DMS53 (cell line): ENCODE data around the gene CGNL1.

ENCODE experiments used
- DNase-seq: peaks from one replicate; lab custom pipeline; 2025; lab: John Stamatoyannopoulos, UW

CGNL1 gene

GRCh38 chr15:57526615-57527014 lies 150.3 kb downstream of the CGNL1 start:
- no peak for DNase-seq

DNA sequence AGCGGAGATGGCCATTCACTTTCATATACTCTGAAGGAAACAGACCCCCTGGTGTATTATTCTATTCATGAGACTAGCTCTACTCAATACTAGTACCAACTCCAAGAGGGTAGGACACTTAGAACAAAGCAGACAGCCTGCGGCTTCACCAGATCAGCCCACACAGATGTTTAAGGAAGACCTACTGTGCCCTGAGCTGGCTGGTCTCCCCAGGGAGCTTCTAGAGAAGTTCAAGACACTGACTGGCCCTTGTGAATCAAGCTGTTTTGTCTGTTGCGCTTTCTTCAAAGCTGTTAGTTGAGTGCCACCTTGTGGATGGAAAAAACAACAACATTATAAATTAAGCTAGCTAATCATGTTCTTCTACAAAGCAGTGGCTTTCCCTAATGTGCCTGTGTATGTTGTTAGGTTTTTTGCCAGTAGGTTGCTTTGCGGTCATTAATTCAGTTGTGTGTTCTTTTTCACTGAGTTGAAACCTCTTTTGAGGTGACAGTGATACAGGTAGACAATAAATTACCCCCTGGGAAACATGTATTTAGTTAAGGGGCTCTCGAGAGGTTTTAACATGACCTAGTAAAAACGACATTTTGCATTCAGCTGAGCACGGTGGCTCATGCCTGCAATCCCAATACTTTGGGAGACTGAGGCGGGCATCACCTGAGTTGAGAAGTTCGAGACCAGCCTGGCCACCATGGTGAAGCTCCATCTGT lies 151.2 kb downstream of the CGNL1 start:
- DNase-seq: peak; percentile 89

DNA sequence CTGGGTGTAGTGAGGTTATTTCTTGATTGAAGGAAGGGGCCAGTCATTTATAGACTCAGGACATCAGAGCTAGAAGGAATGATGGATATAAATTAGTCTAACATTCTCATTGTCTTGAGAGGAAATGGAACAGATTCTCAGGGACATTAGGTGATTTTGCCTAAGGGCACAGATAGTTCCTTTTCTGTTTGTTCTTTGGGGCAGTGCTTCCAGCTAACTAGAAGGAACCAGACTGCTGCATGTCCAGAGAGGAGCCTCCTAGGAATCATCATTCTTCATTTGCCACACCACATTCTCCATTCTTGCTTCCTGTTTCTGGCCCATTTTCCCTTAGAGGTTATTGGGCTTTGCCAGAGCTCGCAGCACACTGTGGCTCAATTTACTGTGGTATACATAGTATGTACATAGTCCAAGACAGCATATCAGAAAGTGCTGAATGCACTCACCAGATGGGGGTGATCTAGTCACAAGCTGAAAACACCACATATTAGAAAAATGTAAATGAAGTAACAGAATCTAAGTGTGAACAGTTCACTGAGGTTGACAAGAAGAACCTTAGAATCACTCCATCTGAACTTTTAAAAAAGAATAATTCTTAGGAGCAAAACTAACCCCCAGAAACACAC lies 152.7 kb downstream of the CGNL1 start:
- no peak for DNase-seq

DNA sequence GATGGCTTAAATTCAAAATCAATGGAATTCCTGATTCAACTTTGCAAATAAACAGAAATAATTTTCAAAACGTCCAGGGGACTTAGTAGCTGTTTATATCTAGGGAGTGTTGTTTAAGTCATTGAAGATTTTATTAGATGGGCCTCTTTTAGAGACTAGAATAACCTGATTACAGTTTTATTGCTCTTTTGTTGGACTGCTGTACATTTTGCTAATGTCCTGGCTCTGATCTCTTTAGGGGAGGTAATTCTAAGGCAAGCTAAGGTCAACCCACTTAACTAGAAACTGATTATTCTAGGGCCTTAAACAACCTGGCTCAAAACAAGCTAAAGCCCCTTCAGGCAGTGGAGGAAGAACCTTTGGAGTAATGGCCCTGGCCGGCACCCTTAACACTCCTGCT lies 153.4 kb downstream of the CGNL1 start:
- DNase-seq: no peak

GRCh38 chr15:57532731-57533447 lies 156.6 kb downstream of the CGNL1 start:
- no peak for DNase-seq

DNA sequence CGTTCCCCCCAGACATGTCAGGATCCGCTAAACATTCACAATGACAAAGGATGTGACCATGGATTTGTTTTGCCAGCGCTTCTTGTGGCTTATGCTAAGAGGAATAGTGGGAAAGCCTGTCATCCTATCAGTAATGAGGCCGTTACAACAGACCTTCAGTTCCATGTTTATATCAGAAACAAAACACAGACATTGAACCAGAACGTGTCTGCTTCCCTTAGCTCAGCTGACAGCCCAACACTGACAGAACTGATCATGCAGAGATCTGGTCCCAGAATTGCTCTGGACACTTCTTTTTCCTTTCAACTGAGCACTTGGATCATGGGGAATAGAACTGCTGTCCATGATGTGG lies 157.1 kb downstream of the CGNL1 start:
- no peak for DNase-seq

DNA sequence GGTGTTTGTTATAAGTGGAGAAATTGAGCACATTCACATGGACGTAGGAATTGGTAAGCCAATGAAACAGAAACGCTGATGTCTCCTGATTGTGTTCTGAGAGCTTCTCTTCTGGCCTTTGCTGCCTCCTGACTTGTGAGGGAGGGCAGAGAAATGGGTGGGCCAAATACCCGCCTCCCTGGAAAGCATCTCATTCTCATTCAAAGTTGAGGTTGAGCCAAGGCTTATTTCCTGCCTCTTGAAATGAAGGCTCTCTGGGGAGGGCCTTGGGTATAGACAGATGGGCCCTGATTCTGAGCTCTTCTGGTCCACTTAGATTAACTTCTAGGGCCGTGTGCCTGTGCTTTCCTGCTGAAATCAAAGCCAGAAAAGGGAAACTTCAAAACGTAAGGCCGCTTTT lies 158.0 kb downstream of the CGNL1 start:
- DNase-seq: no peak

GRCh38 chr15:57537072-57537471 lies 160.8 kb downstream of the CGNL1 start:
- DNase-seq: peak; percentile 96

DNA sequence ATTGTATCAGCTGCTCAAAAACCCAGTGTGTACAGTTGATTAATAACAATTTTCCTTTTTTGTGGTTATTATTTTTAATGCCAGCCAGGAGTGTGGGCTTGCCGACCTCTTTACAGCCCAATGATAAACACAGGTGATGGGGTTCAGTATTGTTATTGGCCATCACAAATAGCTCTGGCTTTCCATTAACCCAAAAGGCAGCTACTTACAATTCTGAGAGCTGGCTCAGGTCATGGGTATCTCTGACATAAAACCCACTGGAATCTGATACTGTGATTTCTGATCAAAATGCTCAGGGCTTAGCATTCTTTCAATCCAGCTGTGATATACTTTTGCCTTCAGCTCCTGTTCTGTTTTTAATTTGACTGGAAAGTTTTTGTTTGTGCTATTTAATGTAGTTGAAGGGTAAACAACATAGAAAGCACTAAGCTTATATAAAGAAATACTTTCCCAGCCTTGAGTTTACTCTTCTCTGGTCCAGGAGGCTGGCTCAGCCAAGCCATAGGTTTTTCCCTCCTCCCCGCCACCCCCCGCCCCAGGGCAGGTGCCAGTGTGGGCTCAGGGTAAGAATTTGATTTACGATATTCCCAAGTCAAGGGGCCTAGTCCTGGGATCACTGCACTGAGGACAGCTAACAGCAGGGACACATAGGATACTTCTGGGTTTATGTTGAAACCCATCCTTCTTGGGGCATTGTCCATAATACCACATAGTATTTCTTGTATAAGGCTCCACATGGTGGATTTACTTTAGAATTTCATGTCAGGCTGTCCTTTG lies 161.4 kb downstream of the CGNL1 start:
- DNase-seq: peak; percentile 50

- DNase-seq: no peak
Measured at GRCh38 chr15:57538265-57538529, 161.9 kb downstream of the CGNL1 start.

DNA sequence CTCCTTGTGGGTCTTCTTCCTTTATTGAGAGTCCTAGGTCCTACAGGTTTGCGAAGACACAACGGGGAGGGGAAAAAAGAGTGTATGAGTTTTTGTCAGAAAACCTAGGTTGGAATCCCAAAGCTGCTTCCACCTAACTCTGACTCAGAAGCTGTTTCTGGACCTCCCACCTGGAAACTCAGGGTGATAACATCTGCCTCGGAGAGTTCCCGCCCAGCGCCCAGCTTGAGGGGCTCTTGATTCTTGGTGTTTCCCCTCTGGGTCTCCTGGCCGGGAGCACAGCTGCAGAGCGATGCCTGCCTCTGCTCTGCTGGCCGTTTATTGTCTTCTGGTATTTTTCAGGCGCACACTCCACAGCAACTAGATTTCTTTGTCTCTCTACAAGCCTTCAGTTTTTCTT lies 162.5 kb downstream of the CGNL1 start:
- DNase-seq: no peak

GRCh38 chr15:57540211-57540610 lies 163.9 kb downstream of the CGNL1 start:
- DNase-seq: no peak

GRCh38 chr15:57540736-57541135 lies 164.4 kb downstream of the CGNL1 start:
- DNase-seq: no peak

GRCh38 chr15:57541271-57541670 lies 165.0 kb downstream of the CGNL1 start:
- DNase-seq: no peak

- peak; percentile 73 for DNase-seq
Measured at GRCh38 chr15:57541805-57542504, 165.7 kb downstream of the CGNL1 start.

DNA sequence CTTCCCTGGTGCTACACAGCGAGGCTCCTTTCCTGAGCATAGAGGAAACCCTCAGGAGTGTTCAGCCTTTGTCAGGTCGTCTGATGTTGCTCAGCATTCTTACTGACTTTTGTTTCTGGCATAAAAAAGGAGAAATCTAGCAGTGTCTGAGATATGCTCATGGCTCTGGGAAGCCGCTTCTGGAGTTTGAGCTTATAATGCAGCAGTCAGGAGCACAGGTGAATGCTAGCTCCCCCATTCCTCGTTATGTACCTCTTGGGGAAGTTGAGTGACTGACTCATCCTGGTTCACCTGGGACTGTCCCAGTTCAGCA lies 166.2 kb downstream of the CGNL1 start:
- DNase-seq: no peak

DNA sequence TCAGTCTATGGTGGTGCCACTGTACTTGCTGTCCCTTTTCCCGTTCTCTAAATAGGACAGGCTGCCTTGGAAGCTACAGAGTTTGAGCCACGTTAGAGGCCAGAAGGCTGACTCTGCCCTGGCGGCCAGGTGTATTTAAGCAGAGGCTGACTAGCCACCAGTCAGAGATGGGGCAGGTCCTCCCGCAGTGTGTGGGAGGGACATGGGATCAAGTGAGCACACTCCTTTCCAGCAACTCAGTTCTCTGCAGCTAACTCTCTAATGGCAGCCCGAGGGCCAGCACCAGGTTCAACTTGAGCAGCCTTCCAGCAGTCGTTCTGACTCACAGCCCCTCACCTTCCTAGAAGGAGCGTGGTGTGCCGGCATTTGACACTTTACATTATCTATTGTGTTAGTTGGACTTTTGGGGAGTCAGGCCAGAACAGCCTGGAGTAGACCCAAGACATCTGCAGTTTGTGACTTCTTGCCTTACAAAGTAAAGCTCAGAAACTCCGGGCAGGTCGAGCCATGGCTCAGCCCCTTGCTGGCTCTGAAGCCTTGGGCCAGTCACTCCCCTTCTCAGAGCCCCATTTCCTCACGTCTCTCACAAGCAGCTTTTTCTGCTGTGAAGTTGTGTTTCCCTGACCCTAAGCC lies 168.7 kb downstream of the CGNL1 start:
- DNase-seq: no peak

DNA sequence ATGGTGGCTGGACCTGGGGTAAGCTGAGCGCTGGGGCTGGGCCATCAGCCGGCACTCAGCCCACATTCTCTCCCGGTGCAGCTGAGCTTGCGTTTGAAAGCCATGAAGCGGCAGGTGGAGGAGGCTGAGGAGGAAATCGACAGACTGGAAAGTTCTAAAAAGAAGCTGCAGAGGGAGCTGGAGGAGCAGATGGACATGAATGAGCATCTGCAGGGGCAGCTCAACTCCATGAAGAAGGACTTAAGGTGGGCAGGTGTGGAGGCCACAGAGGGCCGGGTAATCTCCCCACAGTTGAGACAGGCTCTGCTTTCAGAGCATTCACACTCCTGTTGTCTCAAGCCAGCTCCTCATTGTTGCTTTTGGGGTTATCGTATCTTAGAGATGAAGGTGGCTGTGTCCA lies 169.7 kb downstream of the CGNL1 start:
- DNase-seq: no peak

DNA sequence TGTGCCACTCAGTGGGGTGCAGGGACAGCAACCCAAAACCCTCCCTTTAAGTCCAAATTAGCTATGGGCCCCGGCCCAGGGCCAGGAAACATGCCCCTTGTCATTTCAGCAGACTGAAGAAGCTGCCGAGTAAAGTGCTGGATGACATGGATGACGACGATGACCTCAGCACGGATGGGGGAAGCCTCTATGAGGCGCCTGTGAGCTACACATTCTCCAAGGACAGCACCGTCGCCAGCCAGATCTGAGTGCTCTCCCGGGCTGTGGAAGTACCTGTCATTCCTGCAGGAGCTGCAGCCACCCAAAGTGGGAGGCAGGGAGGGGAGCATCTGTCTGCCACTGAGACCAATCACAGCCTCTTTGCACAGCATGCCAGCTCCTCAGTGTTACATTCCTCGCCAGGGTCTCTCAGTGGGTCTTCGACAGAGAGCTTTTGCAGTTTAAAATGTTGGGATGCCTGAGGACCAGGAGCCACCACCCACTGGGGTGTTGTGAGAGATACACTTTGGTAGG lies 171.0 kb downstream of the CGNL1 start:
- no peak for DNase-seq

- DNase-seq: no peak
Measured at GRCh38 chr15:57548351-57548750, 172.0 kb downstream of the CGNL1 start.

DNA sequence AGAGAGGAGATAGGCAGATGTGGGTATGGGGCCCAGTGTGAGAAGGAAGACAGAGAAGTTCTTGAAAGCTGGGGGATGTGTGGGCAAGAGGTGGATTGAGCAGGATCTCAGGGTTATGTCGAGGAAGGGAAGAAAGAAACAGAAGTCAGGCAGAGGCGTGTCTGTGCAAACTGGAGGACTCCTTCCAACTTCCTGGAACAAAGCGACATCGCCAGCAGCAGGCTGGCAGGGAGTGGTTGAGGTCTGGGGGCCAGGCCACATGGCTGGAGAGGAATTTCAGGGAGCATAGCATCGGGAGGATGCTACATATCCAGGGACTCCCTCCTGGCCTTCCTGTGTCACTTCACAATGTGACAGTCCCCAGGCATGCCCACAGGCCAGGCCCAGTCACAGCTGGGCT lies 172.5 kb downstream of the CGNL1 start:
- no peak for DNase-seq

DNA sequence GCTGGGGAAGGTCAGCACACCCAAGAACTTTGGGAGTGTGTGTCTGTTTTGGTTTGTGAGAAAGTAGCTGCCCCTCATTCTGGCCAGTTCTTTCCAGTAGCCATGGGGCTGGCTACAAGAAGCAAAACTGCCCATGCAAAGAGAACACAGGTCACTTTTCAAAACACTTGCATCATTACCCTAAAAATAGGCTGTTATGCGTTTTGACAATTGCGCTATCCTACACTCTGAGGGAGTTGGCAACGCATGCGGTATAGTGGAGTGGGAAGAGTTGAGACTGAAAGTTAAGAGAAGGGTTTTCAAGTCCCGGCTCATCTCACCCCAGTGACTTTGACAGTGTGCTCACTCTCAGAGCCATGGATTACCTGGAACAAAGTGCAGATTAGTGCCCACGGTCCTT lies 173.6 kb downstream of the CGNL1 start:
- no peak for DNase-seq
